ENCODE data around the gene DNM3. TPM values are rescaled to one million over a fixed set of nuclear protein-coding genes. Genes with fewer than 3 reads are reported as not detected.

DNM3 gene
- total RNA-seq, 1 donor, result 2.0 TPM

DNA sequence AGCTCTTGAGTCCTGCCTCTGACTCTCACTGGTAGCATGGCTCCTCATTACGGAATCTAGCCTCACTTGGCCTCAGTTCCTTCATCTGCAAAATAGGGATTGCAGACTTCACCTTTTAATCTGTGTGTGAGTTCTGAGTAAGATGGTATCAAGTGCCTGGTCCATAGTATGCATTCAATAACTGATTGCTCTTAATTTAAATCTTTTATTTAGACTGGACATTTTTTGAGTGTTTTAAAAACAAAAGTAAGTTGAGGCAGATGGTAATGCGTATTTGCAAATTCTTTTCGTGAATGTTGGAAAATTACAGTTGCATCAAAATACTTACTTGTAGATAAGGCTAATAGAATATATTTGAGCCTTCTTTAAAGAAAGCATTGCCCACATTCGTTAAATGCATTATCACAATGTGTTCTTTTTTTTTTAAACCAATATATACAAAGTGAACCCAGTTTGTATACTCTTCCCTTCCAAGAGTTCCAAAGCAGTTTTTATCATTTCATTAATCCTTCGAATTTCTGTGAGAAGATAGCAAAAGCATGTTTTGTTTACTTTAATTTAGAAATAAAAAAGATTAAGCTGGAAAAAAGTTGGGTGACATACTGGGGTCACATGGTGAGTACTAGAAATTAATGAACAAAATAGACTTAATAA, 8.1 kb downstream of the DNM3 start:
- TF ChIP-seq, protein P1, sequence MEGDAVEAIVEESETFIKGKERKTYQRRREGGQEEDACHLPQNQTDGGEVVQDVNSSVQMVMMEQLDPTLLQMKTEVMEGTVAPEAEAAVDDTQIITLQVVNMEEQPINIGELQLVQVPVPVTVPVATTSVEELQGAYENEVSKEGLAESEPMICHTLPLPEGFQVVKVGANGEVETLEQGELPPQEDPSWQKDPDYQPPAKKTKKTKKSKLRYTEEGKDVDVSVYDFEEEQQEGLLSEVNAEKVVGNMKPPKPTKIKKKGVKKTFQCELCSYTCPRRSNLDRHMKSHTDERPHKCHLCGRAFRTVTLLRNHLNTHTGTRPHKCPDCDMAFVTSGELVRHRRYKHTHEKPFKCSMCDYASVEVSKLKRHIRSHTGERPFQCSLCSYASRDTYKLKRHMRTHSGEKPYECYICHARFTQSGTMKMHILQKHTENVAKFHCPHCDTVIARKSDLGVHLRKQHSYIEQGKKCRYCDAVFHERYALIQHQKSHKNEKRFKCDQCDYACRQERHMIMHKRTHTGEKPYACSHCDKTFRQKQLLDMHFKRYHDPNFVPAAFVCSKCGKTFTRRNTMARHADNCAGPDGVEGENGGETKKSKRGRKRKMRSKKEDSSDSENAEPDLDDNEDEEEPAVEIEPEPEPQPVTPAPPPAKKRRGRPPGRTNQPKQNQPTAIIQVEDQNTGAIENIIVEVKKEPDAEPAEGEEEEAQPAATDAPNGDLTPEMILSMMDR (IDR thresholded peaks at IDR 0.05; ENCODE audit: insufficient read depth, low read length), result no peak
- H3K4me3 ChIP-seq (ENCODE audit: low read depth, low read length), result no peak overlapping the region
- DNase-seq (ENCODE audit: low read depth), result no peak

DNA sequence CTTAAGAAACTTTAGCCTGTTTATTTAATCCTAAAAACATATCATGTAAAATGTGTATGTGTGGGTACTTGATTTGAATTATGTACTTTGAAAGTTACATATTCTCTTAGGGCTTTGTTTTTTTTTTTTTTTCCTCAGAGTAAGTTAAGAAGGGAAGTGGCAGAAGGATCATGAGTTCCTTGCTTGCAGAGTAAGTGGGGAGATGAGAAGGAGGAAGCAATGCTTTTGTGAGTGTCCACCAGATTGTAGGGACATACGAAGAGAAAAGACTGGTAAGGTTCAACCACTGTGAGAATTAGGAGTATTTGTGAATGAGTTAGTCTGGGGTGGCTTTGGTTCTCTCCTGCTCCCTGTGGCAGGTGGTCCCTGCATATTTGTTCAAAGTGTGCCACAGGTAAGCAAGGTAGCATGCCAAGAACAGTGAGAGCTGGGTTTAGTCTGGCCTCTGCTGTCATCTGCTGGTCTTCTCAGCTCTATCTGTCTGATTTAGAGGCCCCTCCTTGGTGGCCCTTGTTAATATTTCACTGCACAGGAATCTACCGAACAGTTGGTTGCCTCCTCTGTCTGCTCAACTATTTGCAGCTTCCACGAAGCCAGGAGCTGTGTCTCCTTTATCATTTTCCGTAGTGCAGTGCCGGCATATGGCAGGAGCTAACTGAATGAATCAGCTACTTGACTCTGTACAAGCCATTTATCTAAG, 9.5 kb downstream of the DNM3 start:
- no peak overlapping the region for H3K4me3 ChIP-seq (ENCODE audit: low read depth, low read length)
- TF ChIP-seq, protein P1 (IDR thresholded peaks at IDR 0.05; ENCODE audit: insufficient read depth, low read length), result no peak
- no peak for DNase-seq (ENCODE audit: low read depth)

DNA sequence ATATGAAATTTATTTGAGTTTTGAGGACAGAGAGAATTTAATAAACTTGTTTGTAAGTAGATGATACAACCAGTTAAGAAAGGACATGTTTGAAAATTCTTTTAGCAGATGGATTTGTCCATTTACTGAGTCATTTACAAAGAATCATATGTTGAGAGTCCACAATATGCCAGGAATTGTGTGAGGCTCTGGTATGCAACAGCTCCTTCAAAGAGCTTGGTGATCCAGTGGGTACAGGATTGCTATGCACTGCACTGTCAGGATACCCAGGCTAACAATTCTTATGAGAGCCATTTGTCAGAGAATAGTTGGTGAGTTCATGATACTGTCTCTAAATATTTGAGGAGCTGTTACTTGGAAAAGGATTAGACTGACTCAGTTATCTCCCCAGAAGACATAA, 11.0 kb downstream of the DNM3 start:
- peak; percentile 35 for DNase-seq (ENCODE audit: low read depth)
- TF ChIP-seq, protein P1 (IDR thresholded peaks at IDR 0.05; ENCODE audit: insufficient read depth, low read length), result no peak
- H3K4me3 ChIP-seq (ENCODE audit: low read depth, low read length), result no peak overlapping the region

DNA sequence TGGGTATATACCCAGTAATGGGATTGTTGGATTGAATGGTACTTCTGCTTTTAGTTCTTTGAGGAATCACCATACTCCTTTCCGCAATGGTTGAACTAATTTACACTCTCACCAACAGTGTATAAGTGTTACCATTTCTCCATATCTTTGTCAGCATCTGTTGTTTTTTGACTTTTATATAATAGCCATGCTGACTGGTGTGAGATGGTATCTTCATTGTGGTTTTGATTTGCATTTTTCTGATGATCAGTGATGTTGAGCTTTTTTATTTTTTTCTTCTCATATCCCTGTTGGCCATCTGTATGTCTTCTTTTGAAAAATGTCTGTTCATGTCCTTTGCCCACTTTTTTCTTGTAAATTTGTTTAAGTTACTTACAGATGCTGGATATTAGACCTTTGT, 14.1 kb downstream of the DNM3 start:
- DNase-seq (ENCODE audit: low read depth), result no peak

DNA sequence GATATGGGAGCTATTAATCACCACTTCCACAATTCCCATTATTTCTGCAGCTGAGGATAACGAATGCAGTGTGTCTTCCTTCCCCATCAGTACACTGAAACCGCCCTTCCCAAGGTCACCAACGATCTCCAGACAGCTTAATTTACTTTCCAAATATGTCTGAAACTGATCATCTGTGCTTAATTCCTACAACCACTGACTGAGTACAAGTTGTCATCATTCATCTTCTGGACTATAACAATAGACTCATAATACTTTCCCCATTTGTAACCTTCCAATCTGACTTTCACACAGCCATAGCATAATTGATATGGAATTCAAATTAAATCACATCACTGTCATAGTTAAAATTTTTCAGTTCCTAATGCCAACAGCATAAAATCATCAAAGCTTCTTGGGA, 17.4 kb downstream of the DNM3 start:
- DNase-seq (ENCODE audit: low read depth), result no peak
- TF ChIP-seq, protein P1 (IDR thresholded peaks at IDR 0.05; ENCODE audit: insufficient read depth, low read length), result no peak

More for the DNA sequence above, 14.1 kb downstream of the DNM3 start:
- H3K4me3 ChIP-seq (ENCODE audit: low read depth, low read length), result no peak overlapping the region
- TF ChIP-seq, protein P1 (IDR thresholded peaks at IDR 0.05; ENCODE audit: insufficient read depth, low read length), result no peak

DNA sequence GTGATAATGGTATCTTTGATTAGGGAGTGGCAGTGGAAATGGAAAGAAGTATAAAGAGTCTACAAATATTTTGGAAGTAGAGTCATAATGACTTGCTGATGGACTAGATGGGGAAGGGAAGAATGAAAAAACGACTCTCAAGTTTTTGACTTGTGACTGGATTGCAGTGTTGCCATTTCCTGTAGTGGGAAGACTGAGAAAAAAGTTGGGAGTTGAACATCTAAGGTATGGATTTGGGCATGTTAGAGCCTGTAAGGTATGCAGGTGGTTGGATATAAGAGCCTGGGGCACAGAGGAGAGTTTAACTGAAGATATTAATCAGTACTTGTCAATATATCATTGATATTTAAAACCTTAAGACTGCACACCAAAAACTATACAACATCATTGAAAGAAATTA, 19.4 kb downstream of the DNM3 start:
- TF ChIP-seq, protein P1 (IDR thresholded peaks at IDR 0.05; ENCODE audit: insufficient read depth, low read length), result no peak
- H3K4me3 ChIP-seq (ENCODE audit: low read depth, low read length), result no peak overlapping the region
- DNase-seq (ENCODE audit: low read depth), result no peak

More for the DNA sequence above, 17.4 kb downstream of the DNM3 start:
- H3K4me3 ChIP-seq (ENCODE audit: low read depth, low read length), result no peak overlapping the region
